GM23248 (cell line): ENCODE results near the gene UCP2. TPM values are rescaled to one million over a fixed set of nuclear protein-coding genes. Genes with fewer than 3 reads are reported as not detected.
A peak's percentile ranks its signal among the peaks of the same experiment; 100 is the strongest.

Source experiments
- DNase-seq: peaks from one replicate; pipeline ENCODE4 v3.0.0-alpha.2; 2015
- H2AFZ ChIP-seq: fragments of 200-600 bp; sonication (generic); 2 replicates; pipeline ENCODE4 v1.6.1; 2016; ENCODE audit warnings: antibody characterized with exemption
- H3F3A ChIP-seq: fragments of 200-600 bp; sonication (generic); 2 replicates; pipeline ENCODE4 v1.6.1; 2016; ENCODE audit warnings: mild to moderate bottlenecking, antibody characterized with exemption, mixed run types; ENCODE audit not compliant: insufficient read depth
- H3K27ac ChIP-seq: fragments of 200-600 bp; sonication (generic); 2 replicates; pipeline ENCODE4 v1.5.1; 2016; ENCODE audit warnings: mild to moderate bottlenecking
- H3K27me3 ChIP-seq: fragments of 200-600 bp; sonication (generic); replicated peaks from 2 replicates; pipeline ENCODE4 v1.6.1; 2016; ENCODE audit warnings: mild to moderate bottlenecking; ENCODE audit not compliant: insufficient read depth
- H3K36me3 ChIP-seq: fragments of 200-600 bp; sonication (generic); 2 replicates; pipeline ENCODE4 v1.6.1; 2016; ENCODE audit warnings: low read depth, mild to moderate bottlenecking
- H3K4me1 ChIP-seq: fragments of 200-600 bp; sonication (generic); 2 replicates; pipeline ENCODE4 v1.6.1; 2016; ENCODE audit warnings: mild to moderate bottlenecking; ENCODE audit not compliant: insufficient read depth
- H3K4me2 ChIP-seq: fragments of 200-600 bp; sonication (generic); one replicate; pipeline ENCODE4 v1.6.1; 2016; ENCODE audit warnings: mild to moderate bottlenecking; ENCODE audit not compliant: unreplicated experiment
- H3K4me3 ChIP-seq: fragments of 200-600 bp; sonication (generic); 2 replicates; pipeline ENCODE4 v1.5.1; 2016; ENCODE audit warnings: mild to moderate bottlenecking
- H3K79me2 ChIP-seq: fragments of 200-600 bp; sonication (generic); 2 replicates; pipeline ENCODE4 v1.6.1; 2016; ENCODE audit warnings: mild to moderate bottlenecking; ENCODE audit not compliant: insufficient read depth
- H3K9ac ChIP-seq: fragments of 200-600 bp; sonication (generic); 2 replicates; pipeline ENCODE4 v1.6.1; 2016; ENCODE audit warnings: mild to moderate bottlenecking
- H3K9me2 ChIP-seq: fragments of 200-600 bp; sonication (generic); 2 replicates; pipeline ENCODE4 v1.6.1; 2016; ENCODE audit warnings: mixed run types, mild to moderate bottlenecking, moderate library complexity; ENCODE audit not compliant: insufficient read depth
- H3K9me3 ChIP-seq: fragments of 200-600 bp; sonication (generic); one replicate; pipeline ENCODE4 v1.6.1; 2017; ENCODE audit warnings: low read depth
- H4K20me1 ChIP-seq: fragments of 200-600 bp; sonication (generic); 2 replicates; pipeline ENCODE4 v1.6.0; 2016; ENCODE audit not compliant: insufficient read depth
- EZH2 ChIP-seq: fragments of 200-600 bp; sonication (generic); IDR thresholded peaks from 2 replicates; pipeline ENCODE4 v1.6.1; 2018; ENCODE audit warnings: antibody characterized with exemption, mild to moderate bottlenecking; ENCODE audit not compliant: insufficient read depth, poor library complexity, severe bottlenecking
- EZH2phosphoT487 ChIP-seq: fragments of 200-600 bp; sonication (generic); IDR thresholded peaks from 2 replicates; pipeline ENCODE4 v1.6.1; 2018; ENCODE audit warnings: antibody characterized with exemption, moderate library complexity, mild to moderate bottlenecking, low read depth; ENCODE audit not compliant: insufficient read depth
- WGBS, 2 experiments: methylation state at CpG; one replicate each; pipeline ENCODE4 v1.1.6; 2015 to 2017; ENCODE audit warnings: low lambda C conversion rate in 2 of 2, low coverage in 1 of 2; ENCODE audit errors: missing lambda C conversion rate in 2 of 2; 5-methylcytosine and 5-hydroxymethylcytosine counted together
- in situ Hi-C: fragments of 300-500 bp; cut with MboI; formaldehyde crosslinking; loops from 2 replicates; pipeline ENCODE4 v1.15.0; 2020
- polyA plus RNA-seq: library from polyadenylated mRNA; unstranded; fragments of >200 nt; fragmentation: Nextera tagmentation; extraction: Ambion mirVana; gene quantifications from 2 replicates; pipeline ENCODE4 v1.2.1, GENCODE V29; 2016
- total RNA-seq: library from RNA; depleted of rRNA; stranded (reverse); fragments of >200 nt; shearing (Covaris generic); gene quantifications from 2 replicates; pipeline ENCODE4 v1.2.3, GENCODE V29; 2014

The UCP2 gene
- total and polyA plus RNA-seq, 2 experiments from 2014 or later: 2.0 TPM; not detected in 1

DNA sequence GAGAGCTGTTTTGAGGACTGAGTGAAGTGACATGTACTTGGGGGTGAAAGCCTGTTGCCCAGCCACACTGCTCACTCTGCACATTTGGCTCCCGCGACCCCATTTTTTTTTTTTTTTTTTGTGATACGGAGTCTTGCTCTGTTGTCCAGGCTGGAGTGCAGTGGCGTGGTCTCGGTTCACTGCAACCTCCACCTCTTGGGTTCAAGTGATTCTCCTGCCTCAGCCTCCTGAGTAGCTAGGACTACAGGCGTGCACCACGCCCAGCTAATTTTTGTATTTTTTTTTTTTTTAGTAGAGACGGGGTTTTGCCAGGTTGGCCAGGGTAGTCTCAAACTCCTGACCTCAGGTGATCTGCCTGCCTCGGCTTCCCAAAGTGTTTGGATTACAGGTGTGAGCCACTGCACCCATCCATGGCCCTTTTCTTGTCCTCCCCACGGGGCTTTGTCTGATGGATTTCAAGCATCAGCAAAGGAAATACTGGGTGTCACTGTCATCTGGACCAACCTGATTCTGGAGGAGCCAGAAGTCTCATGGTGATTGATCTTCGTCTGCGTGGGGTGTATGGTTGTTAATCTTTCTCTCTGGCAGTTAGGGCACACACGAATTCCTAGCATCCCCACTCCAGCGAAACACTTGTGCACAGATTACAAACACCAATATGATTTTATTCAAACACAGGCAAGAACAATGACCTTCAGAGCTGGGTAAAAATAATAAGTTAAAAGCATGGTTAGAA lies 29.6 kb upstream of the UCP2 start:
- Histone ChIP-seq H3F3A (no peaks in the 10 kb centered on the region), H3K4me1 (no peaks in the 10 kb centered on the region), H3K27ac (no peak overlapping the region), H3K4me3 (no peak overlapping the region), H3K9me3 (no peaks in the 10 kb centered on the region), H3K9ac (no peak overlapping the region), H4K20me1 (no peaks in the 10 kb centered on the region), H3K4me2 (no peak overlapping the region), H3K27me3 (no peaks in the 10 kb centered on the region), H2AFZ (no peak overlapping the region), H3K9me2 (no peaks in the 10 kb centered on the region), H3K79me2 (no peaks in the 10 kb centered on the region), H3K36me3 (no peaks in the 10 kb centered on the region)
- TF ChIP-seq EZH2 (no peak), EZH2phosphoT487 (no peak)
- no peak for DNase-seq
- 97 to 98% methylated on average over 13 to 14 of the region's 14 CpGs for WGBS, 2 experiments
- in situ Hi-C loops: no loop called here

DNA sequence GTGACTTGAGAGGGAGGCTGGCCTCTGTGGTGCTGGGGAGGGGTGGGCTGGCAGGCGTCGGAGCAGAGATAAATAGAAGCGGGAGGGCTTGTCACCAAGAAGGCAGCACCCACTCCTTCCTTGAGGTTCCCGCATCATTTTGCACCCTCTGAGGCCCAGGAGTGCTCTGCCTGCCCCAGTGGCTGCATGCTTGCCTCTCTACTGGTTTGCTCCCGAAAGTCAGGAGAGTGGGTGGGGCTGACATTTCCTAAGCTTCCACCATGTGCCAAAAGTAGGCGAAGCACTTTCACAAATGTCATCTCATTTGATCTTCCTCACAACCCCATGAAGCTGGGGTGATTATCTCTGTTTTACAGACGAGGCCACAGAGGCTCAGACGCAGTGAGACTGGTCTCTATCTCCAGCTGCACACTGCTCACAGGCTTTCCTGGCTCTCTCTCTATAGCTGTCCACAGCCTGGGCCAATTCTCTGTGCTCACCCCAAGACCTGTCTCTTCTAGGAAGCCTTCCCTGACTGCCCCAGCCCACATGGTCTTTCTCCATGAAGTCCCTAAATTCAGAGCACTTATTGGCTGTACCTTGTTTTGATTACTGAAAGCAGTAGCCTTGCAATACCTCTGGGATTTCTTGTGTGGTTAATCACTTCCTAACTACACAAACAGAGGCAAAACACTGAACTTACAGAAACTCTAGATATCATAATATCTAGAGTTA lies 28.9 kb upstream of the UCP2 start:
- Histone ChIP-seq H3K27ac (no peak overlapping the region), H3K4me3 (no peak overlapping the region), H3K9me3 (no peaks in the 10 kb centered on the region), H3F3A (no peaks in the 10 kb centered on the region), H3K79me2 (no peaks in the 10 kb centered on the region), H3K9ac (no peak overlapping the region), H3K9me2 (no peaks in the 10 kb centered on the region), H2AFZ (no peak overlapping the region), H3K4me1 (no peaks in the 10 kb centered on the region), H3K36me3 (no peaks in the 10 kb centered on the region), H4K20me1 (no peaks in the 10 kb centered on the region), H3K27me3 (no peaks in the 10 kb centered on the region), H3K4me2 (no peak overlapping the region)
- in situ Hi-C loops: no loop called here
- DNase-seq: peak; percentile 55
- TF ChIP-seq EZH2phosphoT487 (no peak), EZH2 (no peak)
- 83 to 85% methylated on average over 8 of the region's 8 CpGs for WGBS, 2 experiments

DNA sequence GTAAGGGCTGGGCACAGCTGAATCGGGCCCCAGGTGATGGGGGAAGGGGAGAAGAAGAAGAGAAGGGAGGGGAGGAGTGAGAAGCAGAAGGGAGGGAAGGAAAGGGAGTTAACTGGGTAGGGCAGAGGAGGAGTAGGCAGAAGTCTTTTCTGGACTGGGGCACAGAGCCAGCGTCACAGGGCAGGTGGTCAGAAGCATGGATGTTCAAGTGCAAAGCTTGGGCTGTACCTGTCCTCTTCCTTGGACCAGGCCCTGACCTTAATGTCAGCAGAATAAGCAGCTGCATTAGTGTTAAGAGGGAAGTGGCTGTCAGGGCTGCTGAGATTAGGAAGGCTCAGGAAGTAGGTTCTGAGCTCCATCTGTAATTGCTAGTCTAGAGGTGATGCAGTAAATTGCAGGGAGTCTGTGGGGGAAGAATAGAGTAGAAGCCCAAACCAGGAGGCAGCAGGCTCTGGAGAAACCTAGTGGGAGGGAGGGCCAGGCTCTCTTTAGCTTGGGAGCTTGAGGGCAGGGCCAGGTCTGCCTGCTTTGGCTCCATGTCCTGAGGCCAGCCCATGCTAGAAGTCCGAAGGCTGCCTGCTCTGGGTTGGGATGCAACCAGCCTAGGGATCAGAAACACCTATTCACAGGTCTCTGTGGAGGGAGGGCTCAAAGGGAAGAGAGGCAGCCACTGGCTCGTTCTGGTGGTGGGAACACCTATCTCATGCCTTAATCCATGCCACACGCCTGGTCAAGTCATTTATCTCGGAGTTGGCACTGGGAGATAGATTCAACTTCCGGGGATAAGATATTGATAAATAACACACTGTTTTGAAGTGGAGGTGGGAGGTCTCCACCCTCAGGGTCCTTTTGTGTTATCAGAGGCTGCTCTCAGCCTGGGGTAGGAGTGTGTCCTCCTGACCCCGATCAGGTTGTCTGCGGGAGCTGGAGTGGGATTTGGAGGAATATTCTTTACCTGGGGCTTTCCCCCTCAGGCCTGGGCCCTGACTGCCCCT lies 28.0 kb upstream of the UCP2 start:
- Histone ChIP-seq H4K20me1 (no peaks in the 10 kb centered on the region), H3F3A (no peaks in the 10 kb centered on the region), H3K9me2 (no peaks in the 10 kb centered on the region), H3K4me1 (no peaks in the 10 kb centered on the region), H3K79me2 (no peaks in the 10 kb centered on the region), H3K9ac (no peak overlapping the region), H3K27me3 (no peaks in the 10 kb centered on the region), H2AFZ (no peak overlapping the region), H3K36me3 (no peaks in the 10 kb centered on the region), H3K27ac (no peak overlapping the region), H3K4me3 (no peak overlapping the region), H3K4me2 (no peak overlapping the region), H3K9me3 (no peaks in the 10 kb centered on the region)
- TF ChIP-seq EZH2 (no peak), EZH2phosphoT487 (no peak)
- in situ Hi-C loops: no loop called here
- no peak for DNase-seq
- 89 to 92% methylated on average over 9 of the region's 9 CpGs for WGBS, 2 experiments

DNA sequence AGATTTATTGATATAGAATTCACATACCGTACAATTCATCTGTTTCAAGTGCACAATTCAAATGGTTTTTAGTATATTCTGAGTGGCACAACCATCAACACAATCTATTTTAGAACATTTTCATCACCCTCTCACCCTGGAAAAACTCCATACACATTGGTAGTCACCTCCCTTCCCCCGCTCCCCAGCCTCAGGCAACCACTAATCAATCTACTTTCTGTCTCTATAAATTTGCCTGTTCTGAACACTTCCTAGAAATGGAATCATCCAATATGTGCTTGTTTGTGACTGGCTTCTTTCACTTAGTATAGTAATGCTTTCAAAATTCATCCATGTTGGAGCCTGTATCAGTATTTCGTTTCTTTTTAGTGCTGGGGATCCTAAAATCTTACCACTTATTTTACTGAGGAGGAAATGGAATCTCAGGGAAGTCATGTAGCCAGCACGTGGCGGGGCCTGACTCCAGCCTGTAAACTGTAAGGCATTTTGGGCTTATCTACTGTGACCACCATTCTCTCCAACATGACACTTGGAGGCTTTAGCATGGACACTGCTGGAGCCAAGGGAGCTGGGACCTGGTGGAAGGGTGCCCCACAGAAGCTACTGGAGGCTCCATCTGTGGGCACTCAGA lies 27.1 kb upstream of the UCP2 start:
- TF ChIP-seq EZH2: no peak
- TF ChIP-seq EZH2phosphoT487: no peak
- Histone ChIP-seq H3K79me2 (no peaks in the 10 kb centered on the region), H4K20me1 (no peaks in the 10 kb centered on the region), H3K4me2 (no peak overlapping the region), H3K36me3 (no peaks in the 10 kb centered on the region), H3F3A (no peaks in the 10 kb centered on the region), H3K9ac (no peak overlapping the region), H3K9me3 (no peaks in the 10 kb centered on the region), H3K9me2 (no peaks in the 10 kb centered on the region), H3K27me3 (no peaks in the 10 kb centered on the region), H3K4me1 (no peaks in the 10 kb centered on the region), H3K27ac (no peak overlapping the region), H3K4me3 (no peak overlapping the region), H2AFZ (no peak overlapping the region)
- DNase-seq: no peak
- WGBS, 2 experiments: 87 to 92% methylated on average over 5 of the region's 5 CpGs
- in situ Hi-C loops: no loop called here
